GM19455 (cell line): ENCODE measurements around the gene SIGLEC15.
"Not testable (repeated sequence)": the region's sequence is repeated elsewhere in the genome, so short reads cannot be mapped to it uniquely, and the experiment has no call there.

Experiments used
- ATAC-seq: cut with Tn5 transposase; IDR thresholded peaks from one replicate; pipeline ENCODE4 v1.9.1; 2021; ENCODE audit not compliant: unreplicated experiment

SIGLEC15 gene, protein sequence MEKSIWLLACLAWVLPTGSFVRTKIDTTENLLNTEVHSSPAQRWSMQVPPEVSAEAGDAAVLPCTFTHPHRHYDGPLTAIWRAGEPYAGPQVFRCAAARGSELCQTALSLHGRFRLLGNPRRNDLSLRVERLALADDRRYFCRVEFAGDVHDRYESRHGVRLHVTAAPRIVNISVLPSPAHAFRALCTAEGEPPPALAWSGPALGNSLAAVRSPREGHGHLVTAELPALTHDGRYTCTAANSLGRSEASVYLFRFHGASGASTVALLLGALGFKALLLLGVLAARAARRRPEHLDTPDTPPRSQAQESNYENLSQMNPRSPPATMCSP

DNA sequence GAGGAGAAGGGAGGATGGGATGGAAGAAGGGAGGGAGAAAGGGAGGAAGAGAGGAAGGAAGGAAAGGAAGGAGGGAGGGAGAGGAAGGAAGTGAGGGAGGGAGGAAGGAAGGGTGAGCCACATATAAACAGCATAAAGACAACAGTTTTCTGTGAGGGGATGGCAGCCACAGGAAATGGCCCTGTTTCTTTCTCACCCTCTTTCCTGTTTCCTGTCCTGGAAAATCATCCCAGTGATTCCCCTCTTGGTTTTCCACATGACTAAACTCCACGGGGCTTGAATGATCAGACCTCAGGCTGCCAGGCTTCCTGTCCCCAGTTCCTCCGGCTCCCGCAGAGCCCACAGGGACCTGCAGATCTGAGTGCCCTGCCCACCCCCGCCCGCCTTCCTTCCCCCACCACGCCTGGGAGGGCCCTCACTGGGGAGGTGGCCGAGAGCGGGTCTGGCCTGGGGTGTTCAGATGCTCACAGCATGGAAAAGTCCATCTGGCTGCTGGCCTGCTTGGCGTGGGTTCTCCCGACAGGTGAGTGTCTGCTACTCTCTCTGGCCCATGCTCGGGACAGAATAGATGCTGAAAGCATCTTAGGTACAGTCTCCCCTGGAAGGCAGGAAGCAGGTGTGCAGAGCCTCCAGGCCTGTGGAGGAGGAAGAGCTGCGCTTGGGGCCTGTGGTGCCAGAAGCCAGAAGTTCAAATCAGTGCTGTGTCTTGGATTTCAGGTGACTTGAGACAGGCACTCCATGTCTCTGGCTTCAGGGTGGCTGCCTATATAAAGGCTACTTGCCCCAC, at the start of gene SIGLEC15:
SIGLEC15 (plus strand) TSS at position 418 of the 787 bp plus-strand sequence; CDS start at position 472, 54 bp downstream.
- ATAC-seq, result no peak

DNA sequence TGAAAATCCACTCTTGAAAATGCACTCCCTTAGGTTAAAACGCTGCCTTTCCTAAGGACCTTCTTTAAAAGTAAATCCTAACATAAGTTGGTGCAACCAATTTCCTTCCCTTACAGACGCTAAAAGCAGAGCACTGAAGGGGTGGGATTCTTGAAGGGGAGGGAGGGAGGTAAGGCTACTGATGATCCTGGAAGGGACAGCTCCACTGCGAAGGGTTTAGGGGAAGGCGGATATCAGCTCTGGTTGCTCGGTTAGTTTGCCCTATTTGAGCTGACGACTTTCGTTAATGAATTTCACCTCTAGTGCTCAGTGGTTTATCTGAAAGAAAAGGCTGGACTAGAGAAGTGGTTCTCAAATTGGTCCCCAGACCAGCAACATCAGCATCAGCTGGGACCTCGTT, 49.7 kb upstream of the SIGLEC15 start:
- no peak for ATAC-seq

DNA sequence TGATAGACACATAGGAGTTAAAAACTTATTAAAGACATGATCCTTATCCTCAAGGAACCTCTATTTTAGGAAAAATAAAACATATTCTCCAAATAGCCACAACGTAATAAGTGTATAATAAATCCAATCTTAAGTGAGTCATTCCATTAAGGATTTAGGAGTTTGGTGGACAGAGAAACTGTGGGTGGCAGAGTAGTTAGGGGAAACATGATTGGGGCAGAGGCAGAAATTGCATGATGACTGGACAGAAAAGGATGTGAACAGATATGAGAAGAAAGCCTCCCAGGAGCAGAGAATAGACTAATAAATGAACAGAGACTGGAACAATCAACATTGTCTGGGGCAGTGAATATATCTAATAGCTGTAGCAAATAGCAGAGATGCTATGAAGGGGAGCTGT, 48.1 kb upstream of the SIGLEC15 start:
- no peak for ATAC-seq

DNA sequence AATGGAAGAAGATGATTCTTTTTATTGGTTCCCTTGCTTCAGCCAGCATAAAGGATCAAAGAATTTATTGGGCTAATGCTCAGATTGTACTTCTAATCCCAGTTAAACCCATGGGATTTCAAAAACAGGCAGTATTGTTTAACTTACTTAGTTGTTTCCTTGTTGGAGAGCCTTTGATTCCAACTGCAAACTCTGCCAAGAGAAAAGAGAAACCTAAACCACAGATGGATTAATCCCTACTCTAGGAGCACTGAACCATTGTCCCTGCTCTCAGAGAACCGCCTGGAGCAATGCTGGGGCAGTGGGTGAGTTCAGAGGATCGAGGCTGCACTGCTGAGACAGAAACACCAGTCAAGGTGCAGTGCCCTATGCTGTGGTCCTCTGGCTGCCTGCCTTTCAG, 44.9 kb upstream of the SIGLEC15 start:
- ATAC-seq, result no peak

DNA sequence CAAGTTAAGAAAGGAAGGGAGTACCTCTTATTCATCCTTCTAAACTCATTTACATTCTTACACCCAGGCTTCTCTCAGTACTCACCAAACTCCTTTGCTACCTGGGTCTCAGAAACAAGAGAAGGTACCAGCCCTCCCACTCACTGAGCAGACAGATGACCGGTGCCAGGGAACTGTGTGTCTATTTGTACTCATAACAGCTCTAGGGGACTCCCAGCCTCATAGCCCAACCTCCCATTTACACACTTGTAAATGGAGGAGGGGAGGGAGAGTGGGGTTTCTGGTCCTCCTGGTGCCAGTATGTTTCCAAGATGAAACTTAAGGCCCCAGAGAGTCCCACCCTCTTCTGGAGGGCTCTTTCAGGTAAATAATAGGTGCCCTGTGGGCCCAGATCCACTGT, 42.8 kb upstream of the SIGLEC15 start:
- ATAC-seq, result no peak

DNA sequence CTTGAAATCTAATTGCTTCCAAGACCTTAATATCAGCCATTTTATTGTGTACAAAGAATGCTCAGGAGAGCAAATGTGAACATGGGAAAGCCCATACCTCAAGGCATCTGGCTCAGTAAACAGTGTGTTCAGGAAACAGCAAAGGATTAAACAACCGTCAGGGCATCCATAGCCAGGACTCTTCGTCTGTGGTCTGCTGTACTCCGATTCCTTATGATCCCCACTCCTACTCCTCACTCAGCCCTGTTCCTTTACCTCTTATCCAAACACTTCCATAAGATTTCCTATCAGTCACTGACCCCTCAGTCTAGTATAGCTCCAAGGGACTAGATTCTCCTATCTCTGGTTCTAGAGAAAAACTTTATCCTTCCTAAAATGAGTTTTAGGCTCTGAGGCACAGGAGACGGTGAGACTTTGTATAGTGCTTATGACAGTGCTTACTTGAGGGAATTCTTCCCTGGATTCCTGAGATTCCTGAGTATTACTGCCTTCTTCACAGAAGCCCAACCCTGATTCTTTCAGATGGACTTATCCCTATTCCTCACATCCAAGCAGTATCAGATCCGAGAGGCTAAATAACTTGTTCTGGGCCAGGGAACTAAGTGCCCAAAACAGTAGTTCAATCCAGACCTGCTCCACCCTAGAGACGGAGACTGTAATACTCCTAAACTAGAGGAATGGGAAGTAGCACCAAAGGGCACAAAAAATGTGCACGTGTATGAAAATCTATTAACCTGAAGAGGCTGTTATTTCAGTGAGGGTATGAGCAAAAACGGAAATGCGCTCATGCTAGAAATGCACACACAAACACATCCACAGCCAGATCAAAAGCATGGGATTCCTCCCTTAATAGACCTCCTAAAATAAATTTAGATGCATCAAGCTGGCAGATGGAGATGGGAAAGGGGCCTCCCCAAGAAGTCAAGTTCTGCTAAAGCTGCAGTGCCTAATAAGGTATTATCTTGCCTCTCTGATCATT, 42.1 kb upstream of the SIGLEC15 start:
- no peak for ATAC-seq

DNA sequence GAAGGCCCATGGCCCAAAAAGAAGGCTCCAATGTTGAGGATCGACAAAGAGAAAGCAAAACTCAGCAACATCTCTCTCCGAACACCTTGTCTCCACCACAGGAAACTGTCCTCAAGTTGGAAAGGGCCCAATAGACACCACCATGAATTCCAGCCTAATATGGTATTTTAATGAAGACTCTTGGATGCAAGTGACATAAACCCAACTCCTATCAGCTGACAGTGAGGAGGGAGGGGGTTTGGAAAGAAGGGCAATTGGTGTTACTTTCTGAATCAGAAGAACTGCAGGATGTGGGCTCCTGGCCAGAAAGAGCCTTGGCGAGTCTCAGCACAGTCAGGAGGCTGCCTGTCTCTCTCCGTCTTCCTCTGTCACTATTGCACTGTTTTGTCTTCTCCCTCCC, 40.3 kb upstream of the SIGLEC15 start:
- ATAC-seq, result no peak

DNA sequence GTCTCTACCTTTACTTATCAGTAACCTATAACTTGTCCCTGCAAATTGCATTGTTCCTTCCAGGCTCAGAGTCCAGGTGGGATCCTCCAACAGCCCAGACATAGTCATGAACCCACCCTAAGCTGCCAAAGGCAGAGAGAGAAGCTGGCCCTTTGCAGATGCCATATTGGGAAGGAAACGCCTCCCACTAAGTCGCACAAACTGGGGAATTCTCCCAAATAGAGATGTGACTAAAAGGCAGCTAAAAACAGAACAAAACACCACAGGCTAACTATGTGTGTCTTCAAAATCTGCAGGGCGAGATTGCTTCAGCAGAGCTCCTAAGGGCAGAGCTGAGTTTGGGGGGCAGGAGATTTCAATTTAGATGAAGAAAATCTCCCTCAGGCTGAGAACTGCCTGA, 38.5 kb upstream of the SIGLEC15 start:
- ATAC-seq, result no peak

DNA sequence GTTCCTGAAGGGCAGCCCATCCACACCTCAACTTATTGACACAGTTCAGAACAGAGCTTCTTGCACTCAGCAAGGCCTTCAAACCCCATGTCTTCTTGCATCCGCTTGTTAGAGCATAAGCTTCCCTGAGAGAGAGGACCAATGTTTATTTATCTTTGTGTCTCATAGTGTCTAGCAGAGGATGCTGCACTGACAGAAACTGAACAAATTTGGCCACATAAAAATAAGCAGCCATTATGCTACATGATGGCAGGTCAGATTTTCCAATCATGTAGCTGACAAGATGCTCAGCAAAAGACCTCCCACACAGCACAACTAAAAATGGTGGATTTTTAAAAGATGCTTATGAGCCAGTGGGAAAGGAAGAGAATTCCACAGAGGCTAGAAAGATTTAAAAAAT, 38.1 kb upstream of the SIGLEC15 start:
- no peak for ATAC-seq

DNA sequence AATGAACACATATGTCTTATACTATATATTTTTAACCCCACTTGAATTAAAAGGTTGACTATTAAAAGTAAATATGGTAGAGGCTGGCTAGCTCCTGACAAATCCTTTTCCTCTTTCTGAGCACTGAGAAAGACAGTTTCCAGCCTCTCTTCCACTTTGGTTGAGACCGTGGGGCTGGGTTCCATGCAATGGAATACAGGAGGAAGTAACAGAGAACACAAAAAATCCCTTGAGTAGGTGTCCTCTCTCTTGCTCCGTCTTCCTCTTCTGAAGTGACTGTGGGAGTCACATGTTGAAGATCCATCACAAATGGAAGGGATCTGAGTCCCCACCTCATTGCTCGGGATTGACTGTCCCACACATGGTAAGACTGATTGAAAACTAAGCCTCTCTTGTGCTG, 36.6 kb upstream of the SIGLEC15 start:
- no peak for ATAC-seq

DNA sequence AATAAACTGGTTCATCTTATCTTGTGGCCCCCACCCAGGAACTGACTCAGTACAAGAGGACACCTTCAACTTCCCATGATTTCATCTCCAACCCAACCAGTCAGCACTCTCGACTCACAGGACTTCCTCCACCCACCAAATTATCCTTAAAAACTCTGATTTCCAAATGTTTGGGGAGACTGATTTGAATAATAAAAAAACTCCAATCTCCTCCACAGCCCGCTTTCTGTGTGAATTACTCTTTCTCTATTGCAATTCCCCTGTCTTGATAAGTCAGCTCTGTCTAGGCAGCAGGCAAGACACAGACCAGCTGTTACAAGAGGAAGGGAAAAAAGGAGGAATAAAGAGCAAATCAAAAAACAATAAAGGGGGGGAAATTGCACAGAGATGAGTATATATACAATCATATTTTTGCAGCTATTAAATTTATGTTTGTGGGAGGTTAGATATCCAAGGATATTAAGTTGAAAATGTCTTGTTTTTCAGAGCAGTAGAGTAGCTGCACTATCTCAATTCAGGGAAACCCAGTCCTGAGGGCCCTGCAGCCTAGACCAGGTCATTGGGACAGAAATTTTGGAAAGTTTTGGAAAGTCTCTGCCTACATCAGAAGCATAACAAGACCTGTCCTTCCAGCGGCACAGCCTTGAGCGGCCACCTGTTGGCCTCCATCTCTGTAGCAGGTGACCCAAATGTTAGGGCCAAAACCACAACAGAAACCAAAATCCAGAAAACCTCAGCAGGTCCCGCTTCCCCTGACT, 32.8 kb upstream of the SIGLEC15 start:
- no peak for ATAC-seq

DNA sequence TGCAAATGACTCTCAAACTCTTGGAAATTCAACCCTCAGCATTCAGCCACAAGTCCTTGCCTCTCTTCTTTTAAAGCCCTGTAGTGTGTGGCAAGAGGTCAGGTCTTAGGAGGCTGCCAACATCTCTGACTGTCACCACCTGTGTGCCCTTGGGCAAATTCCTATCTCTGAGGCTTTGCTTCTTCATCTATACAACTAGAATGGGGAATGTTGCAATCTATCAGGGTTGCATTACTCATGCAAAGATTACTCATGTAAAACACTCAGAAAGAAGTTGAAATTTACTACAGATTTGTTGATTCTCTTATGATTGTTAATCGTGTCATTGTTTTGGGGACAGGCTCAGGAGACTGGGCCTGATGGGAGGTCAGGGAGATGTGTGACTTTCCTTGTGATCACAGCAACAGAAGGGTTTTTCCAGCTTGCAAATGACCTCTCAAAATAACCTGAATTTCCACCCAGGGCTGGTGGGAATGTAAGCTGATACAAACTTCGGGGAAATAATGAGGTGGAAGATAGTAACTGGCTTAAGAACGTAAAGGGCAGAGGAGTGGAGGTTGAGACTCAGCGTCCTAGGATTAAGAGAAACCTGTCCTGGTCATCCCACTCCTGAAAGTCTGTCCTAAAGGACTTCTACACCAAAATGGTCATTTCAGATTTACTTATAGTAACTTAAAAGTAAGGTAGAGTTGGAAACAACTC, 32.1 kb upstream of the SIGLEC15 start:
- ATAC-seq, result no peak

DNA sequence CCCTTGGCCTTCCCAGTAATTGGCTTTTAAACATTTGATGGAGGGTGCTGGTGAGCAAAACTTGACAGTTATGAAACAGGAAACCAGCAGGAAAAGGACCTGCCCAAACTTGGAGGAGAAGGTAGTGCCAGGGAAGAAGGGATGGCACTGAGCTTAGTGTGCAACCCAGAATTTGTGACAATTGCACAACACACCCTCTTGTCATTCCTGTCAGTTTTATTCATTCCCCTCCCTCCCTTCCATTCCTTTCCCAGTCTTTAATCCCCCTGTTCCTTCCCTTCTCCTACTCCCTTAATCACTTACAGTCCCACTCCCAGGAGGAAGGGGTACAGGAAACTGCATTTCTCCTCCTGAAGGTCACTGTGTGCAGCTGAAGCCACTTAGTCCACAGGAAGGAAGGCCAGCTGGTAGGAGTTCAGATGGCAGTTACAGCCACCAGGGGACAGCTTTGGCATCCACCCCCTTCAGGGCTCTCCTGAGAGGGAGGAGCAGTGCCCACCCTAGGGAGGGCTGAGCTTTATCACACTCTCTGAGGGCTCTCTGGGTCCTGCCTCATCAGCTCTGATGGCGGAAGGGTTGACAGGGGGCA, 24.0 kb upstream of the SIGLEC15 start:
- ATAC-seq, result no peak

DNA sequence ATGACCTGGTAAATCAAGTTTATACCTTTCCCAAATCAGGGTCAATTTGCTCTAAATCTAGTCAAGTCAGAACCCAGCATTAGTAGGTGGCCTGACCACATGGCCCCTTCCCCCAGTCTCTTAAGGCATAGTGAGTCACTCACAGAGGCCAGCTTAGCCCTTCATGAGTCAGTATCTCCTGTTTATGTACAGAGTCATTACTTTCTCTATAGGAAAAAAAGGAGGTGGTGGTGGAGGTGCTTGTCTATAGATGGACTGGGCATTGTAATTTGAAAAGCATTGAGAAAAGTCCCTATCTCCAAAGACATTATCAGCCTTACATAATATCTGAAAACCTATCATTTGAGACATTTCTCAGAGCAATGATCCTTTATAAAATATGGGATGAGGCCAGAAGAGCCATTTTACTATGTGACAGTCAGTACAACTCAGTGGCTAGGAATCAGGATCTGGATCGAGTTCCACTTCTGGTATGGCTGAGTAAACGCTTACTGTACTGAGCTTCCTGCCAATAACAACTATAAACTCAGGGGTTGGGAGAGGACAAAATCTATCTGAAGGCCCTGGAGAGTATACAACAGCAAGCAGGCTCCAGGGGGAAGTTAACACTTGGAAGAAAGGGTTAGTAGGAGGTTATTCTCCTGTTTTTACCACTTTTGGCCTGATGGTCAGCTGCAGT, 22.5 kb upstream of the SIGLEC15 start:
- ATAC-seq, result no peak

DNA sequence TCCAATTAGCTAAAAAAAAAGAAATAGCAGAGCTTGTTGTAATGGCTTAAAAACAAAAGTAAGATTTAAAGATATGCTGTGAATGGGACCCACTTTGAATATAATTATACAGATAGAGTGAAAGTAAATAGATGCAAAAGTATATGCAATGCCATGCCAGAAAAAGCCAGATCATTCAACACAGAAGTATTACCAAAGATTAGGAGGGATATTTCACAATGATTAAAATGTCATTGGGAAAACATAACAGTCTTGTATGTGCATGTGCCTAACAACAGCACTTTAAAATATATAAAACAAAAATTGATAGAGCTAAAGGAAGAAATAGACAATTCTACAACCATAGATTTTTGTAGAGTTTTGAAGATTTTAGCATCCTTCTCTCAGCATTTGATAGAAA, 19.9 kb upstream of the SIGLEC15 start:
- ATAC-seq, result no peak

DNA sequence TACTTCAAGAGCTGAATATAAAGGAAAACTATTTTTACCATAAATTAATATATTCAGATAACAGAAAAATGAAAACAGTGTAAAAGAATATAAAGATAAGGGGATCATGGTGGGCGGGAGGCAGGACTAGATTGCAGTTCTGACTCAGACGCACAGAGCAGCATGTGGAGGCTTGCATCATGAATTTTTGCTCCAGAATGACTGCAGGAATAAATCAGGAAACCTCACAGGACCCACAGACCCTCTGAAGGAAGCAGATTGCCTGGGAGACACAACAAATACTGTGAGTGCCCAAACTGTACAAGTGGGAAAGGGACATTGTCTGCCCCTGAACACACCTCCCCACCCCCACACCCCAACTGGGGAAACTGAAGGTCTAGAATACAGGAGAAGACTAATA, 19.2 kb upstream of the SIGLEC15 start:
- no peak for ATAC-seq

DNA sequence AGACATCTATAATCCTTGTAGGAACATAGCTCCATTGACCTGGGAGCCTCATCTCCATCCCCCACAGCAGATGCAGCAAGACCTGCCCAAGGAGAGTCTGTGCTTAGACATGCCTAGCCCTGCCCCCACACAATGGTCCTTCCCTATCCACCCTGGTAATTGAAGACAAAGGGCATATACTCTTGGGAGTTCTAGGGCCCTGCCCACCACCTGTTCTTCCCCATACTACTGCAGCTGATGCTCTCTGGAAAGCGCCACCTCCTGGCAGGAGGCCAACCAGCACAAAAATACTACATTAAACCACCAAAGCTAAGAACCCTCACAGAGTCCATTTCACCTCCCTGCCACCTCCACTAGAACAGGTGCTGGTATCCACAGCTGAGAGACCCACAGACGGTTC, 18.3 kb upstream of the SIGLEC15 start:
- ATAC-seq, result not testable (repeated sequence)

DNA sequence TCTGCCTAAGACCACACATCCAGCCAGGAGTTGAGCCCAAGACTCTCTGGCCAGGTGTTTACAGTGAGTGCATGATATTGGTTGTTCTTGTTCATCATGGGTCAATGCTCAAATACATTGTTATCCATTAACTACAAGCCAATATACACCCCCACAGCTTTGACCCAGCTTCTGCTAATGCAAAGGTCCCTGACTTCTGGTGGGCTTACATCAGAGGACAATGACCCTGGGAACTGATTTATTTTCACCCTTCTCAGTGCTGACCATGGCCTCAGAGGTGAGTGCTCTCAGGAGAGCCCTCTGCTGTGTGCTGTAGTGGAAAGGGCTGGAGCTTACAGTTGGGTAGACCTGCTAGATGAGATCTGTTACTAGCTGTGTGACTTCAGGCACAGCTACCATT, 10.7 kb upstream of the SIGLEC15 start:
- ATAC-seq, result not testable (repeated sequence)

DNA sequence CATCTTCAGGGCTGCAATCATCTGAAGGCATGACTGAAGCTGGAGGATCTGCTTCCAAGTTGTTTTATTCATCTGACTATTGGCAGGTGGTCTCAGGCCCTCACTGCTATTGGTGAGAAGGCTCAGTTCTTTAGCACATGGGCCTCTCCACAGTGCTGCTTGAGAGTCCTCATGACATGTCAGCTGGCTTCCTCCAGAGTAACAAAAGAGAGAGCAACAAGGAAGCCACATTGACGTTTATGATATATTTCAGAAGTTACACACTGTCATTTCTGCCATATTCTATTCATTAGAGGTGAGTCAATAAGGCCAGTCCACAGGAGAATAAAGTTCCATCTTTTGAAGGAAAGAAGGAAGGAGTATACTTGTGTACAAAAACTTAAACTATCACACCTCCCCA, 7.9 kb upstream of the SIGLEC15 start:
- no peak for ATAC-seq
